ENCODE data around the gene ADTRP. TPM values are rescaled to one million over a fixed set of nuclear protein-coding genes. Genes with fewer than 3 reads are reported as not detected.
"Not testable (repeated sequence)": the region's sequence is repeated elsewhere in the genome, so short reads cannot be mapped to it uniquely, and the experiment has no call there.

Gene ADTRP
- total and polyA plus RNA-seq, 5 donors, result 0.05 to 0.59 (median 0.42) TPM; not detected in 2

GRCh38 chr6:11802886-11803590, 24.4 kb upstream of the ADTRP start:
- DNase-seq (no peak), ATAC-seq (no peak)
- intact Hi-C loops (cut with DNase I), result no loop called here
- Histone ChIP-seq H3K4me3 (ENCODE audit: low read length) (no peak overlapping the region), H3K9me3 (ENCODE audit: control insufficient read depth, low read length) (no peaks in the 10 kb centered on the region), H3K4me1 (ENCODE audit: control insufficient read depth, insufficient read depth, low read length) (no peaks in the 10 kb centered on the region), H3K27me3 (ENCODE audit: control insufficient read depth, insufficient read depth) (no peaks in the 10 kb centered on the region), H3K27ac (ENCODE audit: low read length) (no peak overlapping the region)
- WGBS, result 88% methylated on average over 6 of the region's 6 CpGs

DNA sequence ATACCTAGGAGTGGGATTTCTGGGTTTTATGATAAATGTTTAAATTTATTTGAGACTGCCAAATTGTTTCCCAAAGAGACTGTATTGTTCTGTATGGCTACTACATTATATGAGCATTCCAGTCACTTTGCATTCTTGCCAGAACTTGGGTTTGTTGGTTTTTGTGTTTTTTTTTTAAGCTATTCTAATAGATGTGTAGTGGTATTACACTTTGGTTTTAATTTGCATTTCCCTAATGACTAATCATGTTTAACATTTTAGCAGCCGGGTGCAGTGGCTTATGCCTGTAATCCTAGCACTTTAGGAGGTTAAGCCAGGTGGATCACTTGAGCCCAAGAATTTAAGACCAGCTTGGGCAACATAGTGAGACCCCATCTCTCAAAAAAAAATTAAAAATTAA, 21.9 kb upstream of the ADTRP start:
- DNase-seq; H3K4me3 ChIP-seq (ENCODE audit: low read length); H3K27ac ChIP-seq (ENCODE audit: low read length); H3K9me3 ChIP-seq (ENCODE audit: control insufficient read depth, low read length); H3K4me1 ChIP-seq (ENCODE audit: control insufficient read depth, insufficient read depth, low read length); ATAC-seq; H3K27me3 ChIP-seq (ENCODE audit: control insufficient read depth, insufficient read depth); intact Hi-C loops (cut with DNase I): not testable (repeated sequence)
- WGBS, result 79% methylated on average over 1 of the region's 1 CpG

DNA sequence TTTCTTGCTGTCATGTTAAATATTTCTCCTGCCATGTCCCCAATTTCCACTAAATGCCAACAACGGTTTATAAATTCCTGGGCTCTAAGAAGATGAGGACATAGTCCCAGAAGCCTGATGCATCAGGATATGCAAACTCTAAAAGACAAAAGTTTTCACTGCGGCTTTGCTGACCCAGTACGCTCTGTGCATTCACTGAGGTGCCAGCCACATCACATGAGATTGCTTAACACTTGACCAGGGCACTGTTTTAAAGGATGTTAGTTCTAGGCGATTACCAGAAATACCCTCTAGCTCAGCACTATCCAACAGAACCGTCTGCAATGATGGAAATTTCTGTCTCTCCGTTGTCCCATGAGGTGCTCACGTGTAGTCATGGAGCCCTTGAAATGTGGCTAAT, 19.9 kb upstream of the ADTRP start:
- Histone ChIP-seq H3K4me3 (ENCODE audit: low read length) (no peak overlapping the region), H3K27ac (ENCODE audit: low read length) (no peak overlapping the region), H3K9me3 (ENCODE audit: control insufficient read depth, low read length) (no peaks in the 10 kb centered on the region), H3K27me3 (ENCODE audit: control insufficient read depth, insufficient read depth) (no peaks in the 10 kb centered on the region), H3K4me1 (ENCODE audit: control insufficient read depth, insufficient read depth, low read length) (no peaks in the 10 kb centered on the region)
- DNase-seq (no peak), ATAC-seq (no peak)
- WGBS, result 87% methylated on average over 7 of the region's 7 CpGs
- intact Hi-C loops (cut with DNase I), result no loop called here

DNA sequence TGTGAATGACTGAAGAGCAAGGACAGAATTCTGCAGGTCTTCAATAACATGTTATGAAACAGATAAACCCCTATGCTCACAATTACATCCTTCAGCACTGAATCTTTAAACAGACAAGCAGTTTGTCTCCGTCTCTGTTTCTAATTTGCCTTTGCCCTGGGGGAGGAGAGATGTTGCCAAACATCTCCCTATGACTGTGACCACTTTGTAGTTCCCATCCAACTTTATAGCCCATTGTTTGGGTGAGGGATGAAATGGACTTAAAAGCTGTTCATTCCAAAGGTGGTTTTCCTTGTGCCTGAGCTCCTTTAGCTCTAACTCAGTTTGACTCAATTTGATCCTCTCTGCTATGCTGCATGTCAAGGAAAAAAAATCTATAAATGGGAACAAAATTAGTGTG, 19.5 kb upstream of the ADTRP start:
- Histone ChIP-seq H3K4me1 (ENCODE audit: control insufficient read depth, insufficient read depth, low read length) (no peaks in the 10 kb centered on the region), H3K27me3 (ENCODE audit: control insufficient read depth, insufficient read depth) (no peaks in the 10 kb centered on the region), H3K9me3 (ENCODE audit: control insufficient read depth, low read length) (no peaks in the 10 kb centered on the region), H3K27ac (ENCODE audit: low read length) (no peak overlapping the region), H3K4me3 (ENCODE audit: low read length) (no peak overlapping the region)
- 44% methylated on average over 1 of the region's 1 CpG for WGBS
- no peak for ATAC-seq
- DNase-seq, result no peak
- intact Hi-C loops (cut with DNase I), result no loop called here

DNA sequence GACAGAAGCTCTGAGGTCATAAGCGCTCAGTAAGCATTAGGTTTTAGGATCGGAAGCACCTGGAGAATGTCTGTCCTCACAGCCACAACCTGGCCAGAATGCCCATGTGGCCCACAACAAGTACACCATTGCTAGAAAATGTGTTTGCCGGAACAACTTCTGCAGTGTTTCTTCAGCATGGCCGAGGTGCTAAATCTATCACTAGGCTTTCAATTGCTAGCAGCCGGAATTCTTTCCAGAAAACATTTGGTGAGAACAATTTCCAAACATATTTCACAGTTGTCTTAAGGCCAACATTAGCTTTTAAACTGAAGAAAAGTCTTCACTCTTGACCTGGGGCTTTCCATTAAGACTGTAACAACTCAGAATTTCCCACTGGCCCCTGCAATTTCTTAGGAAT, 18.2 kb upstream of the ADTRP start:
- WGBS, result 82% methylated on average over 5 of the region's 5 CpGs
- Histone ChIP-seq H3K9me3 (ENCODE audit: control insufficient read depth, low read length) (no peaks in the 10 kb centered on the region), H3K4me3 (ENCODE audit: low read length) (no peak overlapping the region), H3K27ac (ENCODE audit: low read length) (no peak overlapping the region), H3K27me3 (ENCODE audit: control insufficient read depth, insufficient read depth) (no peaks in the 10 kb centered on the region), H3K4me1 (ENCODE audit: control insufficient read depth, insufficient read depth, low read length) (no peaks in the 10 kb centered on the region)
- ATAC-seq, result no peak
- no peak for DNase-seq
- intact Hi-C loops (cut with DNase I), result no loop called here

GRCh38 chr6:11795403-11795802, 16.8 kb upstream of the ADTRP start:
- no peaks in the 10 kb centered on the region for H3K9me3 ChIP-seq (ENCODE audit: control insufficient read depth, low read length)
- DNase-seq (no peak), ATAC-seq (no peak)
- H3K4me1 ChIP-seq (ENCODE audit: control insufficient read depth, insufficient read depth, low read length), result no peaks in the 10 kb centered on the region
- no peak overlapping the region for H3K27ac ChIP-seq (ENCODE audit: low read length)
- no peak overlapping the region for H3K4me3 ChIP-seq (ENCODE audit: low read length)
- 80% methylated on average over 4 of the region's 4 CpGs for WGBS
- no peaks in the 10 kb centered on the region for H3K27me3 ChIP-seq (ENCODE audit: control insufficient read depth, insufficient read depth)
- intact Hi-C loops (cut with DNase I), result no loop called here

GRCh38 chr6:11793277-11793676, 14.7 kb upstream of the ADTRP start:
- Histone ChIP-seq H3K9me3 (ENCODE audit: control insufficient read depth, low read length) (no peaks in the 10 kb centered on the region), H3K27ac (ENCODE audit: low read length) (no peak overlapping the region), H3K4me3 (ENCODE audit: low read length) (no peak overlapping the region), H3K27me3 (ENCODE audit: control insufficient read depth, insufficient read depth) (no peaks in the 10 kb centered on the region), H3K4me1 (ENCODE audit: control insufficient read depth, insufficient read depth, low read length) (no peaks in the 10 kb centered on the region)
- WGBS, result 73% methylated on average over 1 of the region's 1 CpG
- DNase-seq (no peak), ATAC-seq (no peak)
- intact Hi-C loops (cut with DNase I), result no loop called here

GRCh38 chr6:11791354-11792107, 12.9 kb upstream of the ADTRP start:
- intact Hi-C loops (cut with DNase I), result no loop called here
- DNase-seq (no peak), ATAC-seq (no peak)
- Histone ChIP-seq H3K27ac (ENCODE audit: low read length) (no peak overlapping the region), H3K4me3 (ENCODE audit: low read length) (no peak overlapping the region), H3K9me3 (ENCODE audit: control insufficient read depth, low read length) (no peaks in the 10 kb centered on the region), H3K4me1 (ENCODE audit: control insufficient read depth, insufficient read depth, low read length) (no peaks in the 10 kb centered on the region), H3K27me3 (ENCODE audit: control insufficient read depth, insufficient read depth) (no peaks in the 10 kb centered on the region)
- WGBS, result 87% methylated on average over 8 of the region's 8 CpGs

- no peak for ATAC-seq
- Histone ChIP-seq H3K9me3 (ENCODE audit: control insufficient read depth, low read length) (no peaks in the 10 kb centered on the region), H3K4me1 (ENCODE audit: control insufficient read depth, insufficient read depth, low read length) (no peaks in the 10 kb centered on the region), H3K27me3 (ENCODE audit: control insufficient read depth, insufficient read depth) (no peaks in the 10 kb centered on the region), H3K27ac (ENCODE audit: low read length) (no peak overlapping the region), H3K4me3 (ENCODE audit: low read length) (no peak overlapping the region)
- DNase-seq, result no peak
- intact Hi-C loops (cut with DNase I), result no loop called here
- WGBS, result 80% methylated on average over 5 of the region's 5 CpGs
Measured at GRCh38 chr6:11789744-11790143, 11.1 kb upstream of the ADTRP start.

GRCh38 chr6:11788043-11788442, 9.4 kb upstream of the ADTRP start:
- ATAC-seq (no peak), DNase-seq (no peak)
- no peak overlapping the region for H3K4me3 ChIP-seq (ENCODE audit: low read length)
- 80% methylated on average over 4 of the region's 4 CpGs for WGBS
- intact Hi-C loops (cut with DNase I), result no loop called here
- no peaks in the 10 kb centered on the region for H3K4me1 ChIP-seq (ENCODE audit: control insufficient read depth, insufficient read depth, low read length)
- H3K27me3 ChIP-seq (ENCODE audit: control insufficient read depth, insufficient read depth), result no peaks in the 10 kb centered on the region
- H3K9me3 ChIP-seq (ENCODE audit: control insufficient read depth, low read length), result no peaks in the 10 kb centered on the region
- H3K27ac ChIP-seq (ENCODE audit: low read length), result no peak overlapping the region

DNA sequence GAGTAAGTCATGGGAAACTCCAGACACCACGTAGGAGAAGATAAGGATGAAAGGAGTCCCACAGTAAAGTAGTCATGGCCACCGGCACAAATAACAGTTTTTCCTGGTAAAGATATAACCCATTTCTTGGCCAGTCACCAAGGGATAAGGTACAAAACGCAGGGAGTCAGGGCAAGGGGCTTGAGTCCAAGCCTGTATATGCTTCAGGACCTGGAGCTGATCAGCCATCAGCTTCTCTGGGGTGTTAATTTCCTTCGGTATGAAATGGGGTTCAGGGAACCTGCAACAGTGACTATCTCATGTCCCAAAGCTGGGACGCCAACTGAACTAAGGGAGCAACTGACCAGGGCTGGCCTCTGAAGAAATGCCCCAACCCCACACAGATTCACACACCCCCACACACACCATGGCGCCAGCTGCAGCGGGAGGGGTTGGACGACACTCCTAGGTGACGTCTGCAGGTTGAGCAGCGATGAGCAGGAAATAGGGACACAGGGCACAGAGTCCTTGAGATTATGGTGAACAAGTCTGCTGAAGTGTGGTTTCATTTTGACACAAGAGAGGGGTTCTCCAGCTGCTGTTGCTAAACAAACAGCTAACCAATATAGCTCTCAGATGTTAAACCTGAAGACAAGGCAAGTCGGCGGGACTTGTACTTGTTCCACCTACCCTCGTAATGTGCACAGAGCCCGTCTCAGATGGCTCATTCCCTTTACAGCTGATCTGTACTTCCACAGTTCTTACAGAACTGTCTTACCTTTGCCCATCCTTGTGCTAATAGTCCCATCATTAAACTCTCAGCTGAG, 7.4 kb upstream of the ADTRP start:
- intact Hi-C loops (cut with DNase I), result no loop called here
- WGBS, result 71% methylated on average over 14 of the region's 14 CpGs
- DNase-seq (no peak), ATAC-seq (no peak)
- no peaks in the 10 kb centered on the region for H3K27me3 ChIP-seq (ENCODE audit: control insufficient read depth, insufficient read depth)
- H3K9me3 ChIP-seq (ENCODE audit: control insufficient read depth, low read length), result no peaks in the 10 kb centered on the region
- H3K4me1 ChIP-seq (ENCODE audit: control insufficient read depth, insufficient read depth, low read length), result no peaks in the 10 kb centered on the region
- no peak overlapping the region for H3K27ac ChIP-seq (ENCODE audit: low read length)
- H3K4me3 ChIP-seq (ENCODE audit: low read length), result no peak overlapping the region

Data from right cardiac atrium (tissue), 5 donors.